Suprapubic skin (tissue), 4 donors: ENCODE measurements around the gene NARS2.

Experiments used
- CTCF ChIP-seq, 2 donors: fragments of 200-600 bp in 1 of 2; fragments of 450-650 bp in 1 of 2; sonication (generic) in 1 of 2; IDR thresholded peaks; one replicate each; pipeline ENCODE4 v1.5.1; 2016 to 2019; ENCODE audit warnings: antibody characterized with exemption in 2 of 2, mild to moderate bottlenecking in 1 of 2, moderate library complexity in 1 of 2
- EP300 ChIP-seq: sonication (generic); formaldehyde crosslinking; IDR thresholded peaks from one replicate; pipeline ENCODE4 v1.6.1; 2017; ENCODE audit warnings: antibody characterized with exemption
- POLR2A ChIP-seq, 2 donors: fragments of 450-650 bp; IDR thresholded peaks; one replicate each; pipeline ENCODE4 v1.6.1; 2017; ENCODE audit warnings: antibody characterized with exemption in 2 of 2, mild to moderate bottlenecking in 2 of 2, moderate library complexity in 2 of 2
- POLR2AphosphoS5 ChIP-seq, 3 donors: sonication (generic); formaldehyde crosslinking; IDR thresholded peaks; one replicate each; pipeline ENCODE4 v1.6.1; 2017; ENCODE audit warnings: antibody characterized with exemption in 3 of 3

GRCh38 chr11:78460471-78460870, 114.2 kb downstream of the NARS2 start:
- TF ChIP-seq POLR2A (IDR thresholded peaks at IDR 0.05): no peak
- no peak for TF ChIP-seq CTCF (IDR thresholded peaks at IDR 0.05)
- no peak for TF ChIP-seq POLR2AphosphoS5 (IDR thresholded peaks at IDR 0.05)
- no peak for TF ChIP-seq EP300
